ENCODE data around the gene ACSF3. TPM values are rescaled to one million over a fixed set of nuclear protein-coding genes. Genes with fewer than 3 reads are reported as not detected.

ACSF3 gene
- total RNA-seq, 4 donors from 2014 or later: 17.6 to 27.6 (median 21.6) TPM

DNA sequence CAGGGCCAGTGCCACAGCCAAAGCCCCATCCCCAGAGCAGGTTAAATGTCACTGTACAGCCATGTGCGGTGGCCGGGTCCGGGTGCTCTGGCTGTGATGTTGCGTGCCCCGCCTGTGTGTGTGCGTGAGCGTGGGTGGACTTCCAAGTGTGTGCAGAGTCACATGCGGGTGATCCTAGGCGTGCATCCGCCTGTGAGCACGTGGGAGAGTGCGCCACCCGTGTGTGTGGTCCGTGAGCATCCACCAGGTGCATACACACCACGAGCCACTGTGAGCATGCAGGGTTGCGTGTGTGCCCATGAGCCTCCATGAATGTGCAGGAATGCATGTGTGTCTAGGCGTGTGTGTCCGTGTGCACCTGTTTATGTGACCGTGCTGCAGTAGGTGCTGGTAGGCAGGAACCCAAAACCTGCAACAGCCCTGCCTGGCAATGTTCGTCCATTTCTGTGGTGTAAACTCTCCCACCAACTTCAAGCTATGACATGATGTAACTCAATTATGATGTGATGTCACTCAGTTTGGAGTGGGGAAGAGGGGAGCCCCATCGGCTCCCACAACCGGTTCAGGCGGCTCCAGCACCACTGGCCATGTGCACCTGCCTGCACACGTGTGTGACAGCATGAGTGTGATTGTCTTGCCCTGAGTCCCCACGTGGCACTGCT, 37.6 kb upstream of the ACSF3 start:
- no peak for ATAC-seq (ENCODE audit: low FRiP score)
- DNase-seq (ENCODE audit: low spot score): no peak
- TF ChIP-seq, protein P1, sequence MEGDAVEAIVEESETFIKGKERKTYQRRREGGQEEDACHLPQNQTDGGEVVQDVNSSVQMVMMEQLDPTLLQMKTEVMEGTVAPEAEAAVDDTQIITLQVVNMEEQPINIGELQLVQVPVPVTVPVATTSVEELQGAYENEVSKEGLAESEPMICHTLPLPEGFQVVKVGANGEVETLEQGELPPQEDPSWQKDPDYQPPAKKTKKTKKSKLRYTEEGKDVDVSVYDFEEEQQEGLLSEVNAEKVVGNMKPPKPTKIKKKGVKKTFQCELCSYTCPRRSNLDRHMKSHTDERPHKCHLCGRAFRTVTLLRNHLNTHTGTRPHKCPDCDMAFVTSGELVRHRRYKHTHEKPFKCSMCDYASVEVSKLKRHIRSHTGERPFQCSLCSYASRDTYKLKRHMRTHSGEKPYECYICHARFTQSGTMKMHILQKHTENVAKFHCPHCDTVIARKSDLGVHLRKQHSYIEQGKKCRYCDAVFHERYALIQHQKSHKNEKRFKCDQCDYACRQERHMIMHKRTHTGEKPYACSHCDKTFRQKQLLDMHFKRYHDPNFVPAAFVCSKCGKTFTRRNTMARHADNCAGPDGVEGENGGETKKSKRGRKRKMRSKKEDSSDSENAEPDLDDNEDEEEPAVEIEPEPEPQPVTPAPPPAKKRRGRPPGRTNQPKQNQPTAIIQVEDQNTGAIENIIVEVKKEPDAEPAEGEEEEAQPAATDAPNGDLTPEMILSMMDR (IDR thresholded peaks at IDR 0.05): no peak

DNA sequence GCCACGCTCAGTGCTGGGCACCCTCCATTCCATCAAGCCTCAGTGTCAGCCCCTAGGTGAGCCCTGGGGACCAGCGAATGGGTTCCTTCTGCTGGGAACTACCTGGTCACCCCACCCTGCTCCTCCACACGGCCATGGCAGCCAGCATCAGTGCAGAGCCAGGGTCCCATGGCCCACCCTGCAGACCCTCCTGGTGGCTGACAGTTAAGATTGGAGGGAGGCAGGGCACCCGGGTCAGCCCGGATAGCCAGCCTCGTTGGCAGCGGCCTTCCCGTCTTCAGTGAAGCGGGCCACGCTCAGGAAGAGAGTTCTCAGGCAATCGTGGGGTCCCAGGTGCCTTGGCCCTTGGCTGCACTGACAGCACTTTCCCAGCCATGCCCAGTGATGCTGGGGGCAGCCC, 37.1 kb upstream of the ACSF3 start:
- ATAC-seq (ENCODE audit: low FRiP score) (no peak), DNase-seq (ENCODE audit: low spot score) (no peak)
- TF ChIP-seq, protein P1 (IDR thresholded peaks at IDR 0.05): no peak

DNA sequence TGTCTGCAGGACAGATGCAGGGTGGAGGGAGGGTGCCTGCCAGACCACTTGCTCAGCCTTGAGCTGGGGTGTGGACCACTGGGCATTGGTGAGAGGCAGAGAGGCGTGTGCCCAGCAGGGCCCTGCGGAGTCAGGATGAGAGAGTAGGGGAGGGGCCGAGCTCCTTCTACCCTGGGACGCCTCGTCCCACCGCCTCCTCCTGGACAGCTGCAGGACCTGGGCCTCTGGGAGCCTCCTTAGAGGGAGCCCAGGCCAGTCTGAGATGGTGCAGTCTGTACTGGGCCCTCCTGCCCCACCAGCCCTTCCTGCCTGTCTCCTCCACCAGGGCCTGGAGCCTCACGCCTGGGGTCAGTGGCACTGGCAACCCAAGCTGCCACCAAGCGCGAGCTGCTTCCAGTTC, 35.9 kb upstream of the ACSF3 start:
- no peak for ATAC-seq (ENCODE audit: low FRiP score)
- DNase-seq (ENCODE audit: low spot score): no peak
- TF ChIP-seq, protein P1 (IDR thresholded peaks at IDR 0.05): no peak

DNA sequence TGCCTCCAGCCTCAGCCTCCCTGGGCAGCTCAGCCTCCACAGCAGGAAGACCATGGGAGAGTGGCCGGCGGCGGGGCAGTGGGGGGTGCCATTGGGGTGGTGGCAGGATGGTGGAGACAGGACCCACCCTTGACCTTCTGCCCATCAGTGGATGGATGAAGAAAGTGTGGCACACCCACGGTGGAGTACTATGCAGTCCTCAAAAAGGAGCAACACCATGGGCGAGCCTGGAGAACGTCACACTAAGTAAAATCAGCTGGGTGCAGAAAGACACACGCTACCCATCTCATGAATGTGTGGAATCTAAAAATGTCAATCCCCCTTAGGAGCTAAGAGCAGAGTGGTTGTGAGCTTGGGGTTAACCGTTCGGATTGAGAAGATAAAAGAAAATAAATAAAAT, 34.8 kb upstream of the ACSF3 start:
- ATAC-seq (ENCODE audit: low FRiP score) (no peak), DNase-seq (ENCODE audit: low spot score) (no peak)
- TF ChIP-seq, protein P1 (IDR thresholded peaks at IDR 0.05): no peak

DNA sequence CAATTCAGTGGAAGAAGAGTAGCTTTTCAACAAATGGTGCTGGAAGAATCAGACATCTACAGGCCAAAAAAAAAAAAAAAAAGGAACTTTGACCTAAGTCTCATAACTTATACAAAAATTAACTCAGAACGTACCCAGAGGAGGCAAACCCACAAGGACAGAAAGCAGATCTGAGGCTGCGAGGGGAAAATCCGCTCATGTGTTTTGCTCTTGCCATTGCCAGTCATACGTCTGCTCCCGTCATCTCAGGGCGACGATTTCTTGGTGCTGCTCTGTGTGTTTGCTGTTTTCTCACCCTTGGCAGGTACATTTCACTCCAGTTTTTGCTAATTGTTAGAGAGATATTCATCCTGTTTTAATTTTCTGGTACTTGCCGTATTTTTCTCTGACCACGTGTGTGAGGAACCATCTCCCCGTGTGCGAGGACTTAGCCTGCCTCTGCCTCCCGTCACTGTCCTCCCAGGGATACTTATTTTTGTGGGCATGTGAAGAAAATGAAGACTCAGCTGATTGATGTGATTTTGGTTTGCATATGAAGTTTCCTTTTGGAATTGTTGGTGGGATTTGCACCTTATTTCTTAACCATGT, 33.4 kb upstream of the ACSF3 start:
- ATAC-seq (ENCODE audit: low FRiP score) (no peak), DNase-seq (ENCODE audit: low spot score) (no peak)
- TF ChIP-seq, protein P1 (IDR thresholded peaks at IDR 0.05): no peak

DNA sequence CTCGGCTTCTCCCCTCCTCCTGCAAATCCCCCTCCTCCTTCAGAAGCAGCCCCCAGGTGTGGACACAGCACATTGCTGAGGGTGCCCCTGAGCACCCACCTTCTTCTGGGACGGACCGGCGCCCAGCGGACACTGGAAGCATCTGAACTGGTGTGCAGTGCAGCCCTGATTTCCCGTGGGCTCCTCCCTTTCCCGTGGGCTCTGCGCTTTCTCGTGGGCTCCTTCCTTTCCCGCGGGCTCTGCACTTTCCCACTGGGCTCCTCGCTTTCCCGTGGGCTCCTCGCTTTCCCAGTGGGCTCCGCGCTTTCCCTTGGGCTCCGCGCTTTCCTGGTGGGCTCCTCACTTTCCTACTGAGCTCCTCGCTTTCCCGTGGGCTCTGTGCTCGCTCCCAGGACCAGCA, 32.6 kb upstream of the ACSF3 start:
- DNase-seq (ENCODE audit: low spot score): no peak
- TF ChIP-seq, protein P1 (IDR thresholded peaks at IDR 0.05): no peak
- ATAC-seq (ENCODE audit: low FRiP score): no peak
